NT2/D1 (cell line): Measurements from ENCODE around the gene SIAE.

Source experiments
- YY1 ChIP-seq: IDR thresholded peaks from 2 replicates; pipeline ENCODE4 v1.6.1; 2011; ENCODE audit not compliant: insufficient read length, insufficient read depth
- ZNF274 ChIP-seq: IDR thresholded peaks from 2 replicates; pipeline ENCODE4 v1.6.1; 2011; ENCODE audit warnings: mild to moderate bottlenecking, low read depth, low read length

DNA sequence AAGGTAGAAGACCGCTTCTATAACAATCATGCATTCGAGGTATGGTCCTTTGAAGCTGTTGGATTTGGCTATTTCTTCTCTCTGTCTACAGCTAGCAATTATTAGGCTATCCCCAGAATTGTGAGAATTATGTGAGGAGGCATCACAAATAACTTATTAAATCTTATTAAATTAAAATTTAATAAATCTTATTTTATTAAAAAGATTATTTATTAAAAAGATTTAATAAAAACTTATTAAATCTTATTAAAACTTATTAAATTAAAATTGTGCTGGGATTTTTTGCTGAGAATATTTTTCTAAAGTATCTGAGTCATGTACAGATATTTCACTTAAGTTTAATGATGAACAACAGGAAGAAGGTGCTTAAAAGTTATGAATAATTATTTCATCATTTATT, 7.9 kb upstream of the SIAE start:
- TF ChIP-seq ZNF274: no peak
- no peak for TF ChIP-seq YY1
